SK-N-SH (cell line): ENCODE measurements around the gene ZCCHC14. TPM values are rescaled to one million over a fixed set of nuclear protein-coding genes. Genes with fewer than 3 reads are reported as not detected.
A peak's percentile ranks its signal among the peaks of the same experiment; 100 is the strongest.

ENCODE experiments used
- CTCF ChIA-PET: fragments of 300-600, 350-600 bp; formaldehyde crosslinking; extraction: SDS; loops from one replicate; lab custom pipeline; 2021; lab: Yijun Ruan, JAX
- POLR2A ChIA-PET: fragments of 350-600 bp; sonication (Branson Sonifier 250); formaldehyde crosslinking; extraction: SDS; loops from one replicate; lab custom pipeline; 2020; ENCODE audit warnings: antibody characterized with exemption, inconsistent platforms; lab: Yijun Ruan, JAX
- DNase-seq: peaks from one replicate; pipeline ENCODE4 v3.0.0; 2012
- H2AFZ ChIP-seq: fragments of 200-600 bp; sonication (generic); 2 replicates; pipeline ENCODE4 v1.8.1; 2016; ENCODE audit warnings: antibody characterized with exemption, mild to moderate bottlenecking, low read depth
- H3F3A ChIP-seq: fragments of 200-600 bp; sonication (generic); replicated peaks from 2 replicates; pipeline ENCODE3; 2016; ENCODE audit warnings: antibody characterized with exemption, mild to moderate bottlenecking; ENCODE audit not compliant: insufficient read depth
- H3K27ac ChIP-seq, 2 experiments: fragments of 200-500 bp in 1 of 2; fragments of 200-600 bp in 1 of 2; sonication (Bioruptor generic) in 1 of 2; sonication (generic), shearing (Covaris generic) in 1 of 2; 2 replicates each; pipeline versions ENCODE4 v1.5.1 to v1.6.1; 2014 to 2016; ENCODE audit warnings: low read depth in 2 of 2, inconsistent platforms in 1 of 2, low read length in 1 of 2, mild to moderate bottlenecking in 1 of 2, mixed read lengths in 1 of 2
- H3K27me3 ChIP-seq: fragments of 200-600 bp; sonication (generic), shearing (Covaris generic); 2 replicates; pipeline ENCODE4 v1.6.1; 2016; ENCODE audit warnings: mixed run types; ENCODE audit not compliant: insufficient read depth
- H3K36me3 ChIP-seq, 2 experiments: fragments of 200-500 bp in 1 of 2; fragments of 200-600 bp in 1 of 2; sonication (Bioruptor generic) in 1 of 2; sonication (generic) in 1 of 2; replicated peaks in 1 of 2; 2 replicates each; pipeline versions ENCODE3 to v1.5.1; 2014 to 2016; ENCODE audit warnings: low read length in 1 of 2, mild to moderate bottlenecking in 1 of 2; ENCODE audit not compliant: insufficient read depth in 2 of 2, control insufficient read depth in 1 of 2
- H3K4me1 ChIP-seq, 2 experiments: fragments of 200-500 bp in 1 of 2; fragments of 200-600 bp in 1 of 2; sonication (Bioruptor generic) in 1 of 2; sonication (generic), shearing (Covaris generic) in 1 of 2; 2 replicates each; pipeline versions ENCODE4 v1.5.1 to v1.6.1; 2014 to 2016; ENCODE audit warnings: low read depth in 1 of 2, low read length in 1 of 2, mixed run types in 1 of 2; ENCODE audit not compliant: insufficient read depth in 2 of 2, control insufficient read depth in 1 of 2
- H3K4me2 ChIP-seq: fragments of 200-600 bp; sonication (generic), shearing (Covaris generic); 2 replicates; pipeline ENCODE4 v1.6.1; 2017; ENCODE audit warnings: mixed run types
- H3K4me3 ChIP-seq, 2 experiments: fragments of 200-500 bp in 1 of 2; fragments of 200-600 bp in 1 of 2; sonication (Bioruptor generic) in 1 of 2; sonication (generic), shearing (Covaris generic) in 1 of 2; 2 replicates each; pipeline versions ENCODE4 v1.5.1 to v1.8.1; 2014 to 2016; ENCODE audit warnings: low read depth in 2 of 2, inconsistent platforms in 1 of 2, low read length in 1 of 2, mild to moderate bottlenecking in 1 of 2, mixed read lengths in 1 of 2, moderate library complexity in 1 of 2
- H3K79me2 ChIP-seq: fragments of 200-600 bp; sonication (generic); 2 replicates; pipeline ENCODE4 v1.8.1; 2017; ENCODE audit warnings: mild to moderate bottlenecking; ENCODE audit not compliant: insufficient read depth
- H3K9ac ChIP-seq: fragments of 200-600 bp; sonication (generic); 2 replicates; pipeline ENCODE4 v1.6.1; 2017; ENCODE audit warnings: mixed run types
- H3K9me2 ChIP-seq: fragments of 200-600 bp; sonication (generic); 2 replicates; pipeline ENCODE4 v1.6.1; 2017; ENCODE audit warnings: mixed run types
- H3K9me3 ChIP-seq: fragments of 200-600 bp; sonication (generic); 2 replicates; pipeline ENCODE4 v1.6.1; 2017; ENCODE audit warnings: mixed run types, mild to moderate bottlenecking, moderate library complexity
- H4K20me1 ChIP-seq: fragments of 200-600 bp; sonication (generic); 2 replicates; pipeline ENCODE4 v1.6.1; 2017; ENCODE audit warnings: mild to moderate bottlenecking, mixed run types; ENCODE audit not compliant: insufficient read depth
- CHD2 ChIP-seq: fragments of 150-350 bp; IDR thresholded peaks from 2 replicates; pipeline ENCODE4 v1.6.1; 2018; ENCODE audit warnings: low read length; ENCODE audit not compliant: partially characterized antibody
- ELF1 ChIP-seq: IDR thresholded peaks from 2 replicates; pipeline ENCODE4 v1.4.0; 2012
- FOSL2 ChIP-seq: IDR thresholded peaks from 2 replicates; pipeline ENCODE4 v1.4.0; 2012; ENCODE audit warnings: low read depth, mild to moderate bottlenecking, moderate library complexity, borderline replicate concordance
- GATA2 ChIP-seq: sonication (generic); formaldehyde crosslinking; IDR thresholded peaks from 2 replicates; pipeline ENCODE4 v1.5.0; 2020; ENCODE audit warnings: mild to moderate bottlenecking, missing genetic modification reagents
- JUND ChIP-seq: IDR thresholded peaks from 2 replicates; pipeline ENCODE4 v1.4.0; 2012
- MXI1 ChIP-seq: IDR thresholded peaks from 2 replicates; pipeline ENCODE4 v1.6.1; 2012; ENCODE audit warnings: mild to moderate bottlenecking, low read depth, low read length, improper control_type of control experiment
- NRF1 ChIP-seq: IDR thresholded peaks from 2 replicates; pipeline ENCODE4 v1.6.1; 2012; ENCODE audit warnings: low read depth, mild to moderate bottlenecking, low read length
- PBX3 ChIP-seq: IDR thresholded peaks from 2 replicates; pipeline ENCODE4; 2012
- RFX5 ChIP-seq: IDR thresholded peaks from 2 replicates; pipeline ENCODE4 v1.6.1; 2012; ENCODE audit warnings: mild to moderate bottlenecking, improper control_type of control experiment, low read length
- RXRA ChIP-seq: IDR thresholded peaks from 2 replicates; pipeline ENCODE4 v1.4.0; 2012; ENCODE audit warnings: low read depth, mild to moderate bottlenecking, borderline replicate concordance
- SMC3 ChIP-seq: IDR thresholded peaks from 2 replicates; pipeline ENCODE4 v1.6.1; 2012; ENCODE audit warnings: low read depth, low read length, improper control_type of control experiment
- TEAD4 ChIP-seq: IDR thresholded peaks from 2 replicates; pipeline ENCODE4 v1.4.0; 2012; ENCODE audit warnings: mild to moderate bottlenecking, borderline replicate concordance; ENCODE audit not compliant: insufficient read depth
- WGBS: methylation state at CpG from one replicate; pipeline ENCODE4 v1.1.6; 2017; ENCODE audit warnings: low lambda C conversion rate; 5-methylcytosine and 5-hydroxymethylcytosine counted together
- polyA plus RNA-seq, 3 experiments: library from polyadenylated mRNA; depleted of rRNA; stranded (reverse); fragments of >200 nt; gene quantifications; 2 replicates each; pipeline ENCODE4 v1.2.3, GENCODE V29; 2012
- TF ChIP-seq, protein P1 (sequence below): IDR thresholded peaks from 2 replicates; pipeline ENCODE4 v1.6.1; 2012; ENCODE audit warnings: mild to moderate bottlenecking, low read depth, low read length, moderate library complexity
- TF ChIP-seq, protein P2 (sequence below): IDR thresholded peaks from 2 replicates; pipeline ENCODE4 v1.4.0; 2012; ENCODE audit warnings: low read depth

Gene ZCCHC14
- polyA plus RNA-seq, 1 of the 3 experiments (the other 2 are of a cell fraction) = 5.7 TPM

- CTCF ChIA-PET = interaction anchor here (1.9 kb wide), 1 partner anchor 41 kb away, joined by 8 read pairs; no protein-coding TSS in a partner anchor
- no peak overlapping the region for H3K4me2 ChIP-seq
- TF ChIP-seq ELF1 = no peak
- TF ChIP-seq NRF1 = no peak
- no peak for TF ChIP-seq PBX3
- TF ChIP-seq SMC3 = no peak
- no peak for TF ChIP-seq CHD2
- no peak for TF ChIP-seq GATA2
- no peak for TF ChIP-seq RFX5
- no peak for TF ChIP-seq RXRA
- TF ChIP-seq, protein P1, sequence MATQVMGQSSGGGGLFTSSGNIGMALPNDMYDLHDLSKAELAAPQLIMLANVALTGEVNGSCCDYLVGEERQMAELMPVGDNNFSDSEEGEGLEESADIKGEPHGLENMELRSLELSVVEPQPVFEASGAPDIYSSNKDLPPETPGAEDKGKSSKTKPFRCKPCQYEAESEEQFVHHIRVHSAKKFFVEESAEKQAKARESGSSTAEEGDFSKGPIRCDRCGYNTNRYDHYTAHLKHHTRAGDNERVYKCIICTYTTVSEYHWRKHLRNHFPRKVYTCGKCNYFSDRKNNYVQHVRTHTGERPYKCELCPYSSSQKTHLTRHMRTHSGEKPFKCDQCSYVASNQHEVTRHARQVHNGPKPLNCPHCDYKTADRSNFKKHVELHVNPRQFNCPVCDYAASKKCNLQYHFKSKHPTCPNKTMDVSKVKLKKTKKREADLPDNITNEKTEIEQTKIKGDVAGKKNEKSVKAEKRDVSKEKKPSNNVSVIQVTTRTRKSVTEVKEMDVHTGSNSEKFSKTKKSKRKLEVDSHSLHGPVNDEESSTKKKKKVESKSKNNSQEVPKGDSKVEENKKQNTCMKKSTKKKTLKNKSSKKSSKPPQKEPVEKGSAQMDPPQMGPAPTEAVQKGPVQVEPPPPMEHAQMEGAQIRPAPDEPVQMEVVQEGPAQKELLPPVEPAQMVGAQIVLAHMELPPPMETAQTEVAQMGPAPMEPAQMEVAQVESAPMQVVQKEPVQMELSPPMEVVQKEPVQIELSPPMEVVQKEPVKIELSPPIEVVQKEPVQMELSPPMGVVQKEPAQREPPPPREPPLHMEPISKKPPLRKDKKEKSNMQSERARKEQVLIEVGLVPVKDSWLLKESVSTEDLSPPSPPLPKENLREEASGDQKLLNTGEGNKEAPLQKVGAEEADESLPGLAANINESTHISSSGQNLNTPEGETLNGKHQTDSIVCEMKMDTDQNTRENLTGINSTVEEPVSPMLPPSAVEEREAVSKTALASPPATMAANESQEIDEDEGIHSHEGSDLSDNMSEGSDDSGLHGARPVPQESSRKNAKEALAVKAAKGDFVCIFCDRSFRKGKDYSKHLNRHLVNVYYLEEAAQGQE = no peak
- TF ChIP-seq, protein P2, sequence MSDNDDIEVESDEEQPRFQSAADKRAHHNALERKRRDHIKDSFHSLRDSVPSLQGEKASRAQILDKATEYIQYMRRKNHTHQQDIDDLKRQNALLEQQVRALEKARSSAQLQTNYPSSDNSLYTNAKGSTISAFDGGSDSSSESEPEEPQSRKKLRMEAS = no peak
- no peak for TF ChIP-seq JUND
- TF ChIP-seq MXI1 = no peak
- TF ChIP-seq FOSL2 = no peak
- no peak for TF ChIP-seq TEAD4
- POLR2A ChIA-PET = no interaction called here
- no peak overlapping the region for H2AFZ ChIP-seq
- no peaks in the 10 kb centered on the region for H3K9me2 ChIP-seq
- peaks cover 35% of the 10 kb centered on the region for H4K20me1 ChIP-seq
- no peak overlapping the region for H3K9ac ChIP-seq
- no peaks in the 10 kb centered on the region for H3F3A ChIP-seq
- peaks cover 65% of the 10 kb centered on the region for H3K79me2 ChIP-seq
- peaks cover 15 to 45% of the 10 kb centered on the region in 2 experiments; a peak in 2 of 4 replicates for H3K4me1 ChIP-seq
- no peaks in the 10 kb centered on the region for H3K9me3 ChIP-seq
- H3K27ac ChIP-seq = peak overlapping the region in 1 of 2 experiments; percentile 89; a peak in 1 of 4 replicates
- H3K36me3 ChIP-seq = peaks cover 10 to 16% of the 10 kb centered on the region in 2 experiments
- no peak for DNase-seq
- H3K4me3 ChIP-seq = no peak overlapping the region
- H3K27me3 ChIP-seq = no peaks in the 10 kb centered on the region
- WGBS = 88% methylated on average over 11 of the region's 13 CpGs
Measured at GRCh38 chr16:87365021-87365713, 127.7 kb downstream of the ZCCHC14 start.
